Mononuclear cell (primary cell): ENCODE results near the gene PCGF2. TPM values are rescaled to one million over a fixed set of nuclear protein-coding genes. Genes with fewer than 3 reads are reported as not detected.

Experiments
- H3K27me3 ChIP-seq: 2 replicates; pipeline ENCODE4 v1.6.0; 2011; ENCODE audit warnings: low read length, control low read depth; ENCODE audit not compliant: insufficient read depth
- H3K4me1 ChIP-seq: 2 replicates; pipeline ENCODE4 v1.5.1; 2011; ENCODE audit warnings: mild to moderate bottlenecking, low read length, control low read depth; ENCODE audit not compliant: insufficient read depth
- H3K4me3 ChIP-seq: 2 replicates; pipeline ENCODE4 v1.5.1; 2011; ENCODE audit warnings: mild to moderate bottlenecking, low read length, moderate library complexity
- H3K9me3 ChIP-seq: 2 replicates; pipeline ENCODE4 v1.5.1; 2011; ENCODE audit warnings: low read depth, mild to moderate bottlenecking, control low read depth, low read length
- total RNA-seq: library from RNA; depleted of rRNA; stranded (reverse); fragments of >200 nt; gene quantifications from one replicate; pipeline ENCODE4 v1.2.3, GENCODE V29; 2012

PCGF2 gene
- total RNA-seq, 1 donor: not detected

- Histone ChIP-seq H3K4me3 (no peak overlapping the region), H3K27me3 (no peaks in the 10 kb centered on the region), H3K4me1 (peaks cover 12% of the 10 kb centered on the region), H3K9me3 (no peaks in the 10 kb centered on the region)
Measured at GRCh38 chr17:38693700-38694329, 54.3 kb downstream of the PCGF2 start.

DNA sequence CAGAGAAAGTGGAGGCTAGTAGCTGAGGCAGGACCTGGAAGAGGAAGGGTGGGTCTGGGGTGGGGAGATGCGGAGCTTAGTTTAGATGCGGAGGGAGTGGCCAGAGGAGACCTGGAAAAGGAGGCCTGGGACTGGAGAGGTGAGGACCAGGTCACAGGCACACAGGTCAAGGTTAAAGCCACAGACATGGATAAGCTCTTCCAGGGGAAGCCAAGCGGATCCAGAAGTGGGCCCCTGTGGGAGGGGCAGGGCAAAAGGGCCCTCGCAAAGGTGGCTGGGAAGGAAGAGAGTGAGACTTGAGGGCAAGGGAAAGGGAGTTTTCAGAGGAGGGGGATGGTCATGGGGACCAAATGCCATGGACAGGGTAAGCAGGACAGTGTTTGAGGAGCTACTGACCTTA lies 57.0 kb downstream of the PCGF2 start:
- Histone ChIP-seq H3K9me3 (no peaks in the 10 kb centered on the region), H3K4me1 (peaks cover 5% of the 10 kb centered on the region), H3K4me3 (no peak overlapping the region), H3K27me3 (no peaks in the 10 kb centered on the region)

GRCh38 chr17:38690386-38690785 lies 57.8 kb downstream of the PCGF2 start:
- no peak overlapping the region for H3K4me3 ChIP-seq
- peaks cover 4% of the 10 kb centered on the region for H3K4me1 ChIP-seq
- no peaks in the 10 kb centered on the region for H3K27me3 ChIP-seq
- no peaks in the 10 kb centered on the region for H3K9me3 ChIP-seq

DNA sequence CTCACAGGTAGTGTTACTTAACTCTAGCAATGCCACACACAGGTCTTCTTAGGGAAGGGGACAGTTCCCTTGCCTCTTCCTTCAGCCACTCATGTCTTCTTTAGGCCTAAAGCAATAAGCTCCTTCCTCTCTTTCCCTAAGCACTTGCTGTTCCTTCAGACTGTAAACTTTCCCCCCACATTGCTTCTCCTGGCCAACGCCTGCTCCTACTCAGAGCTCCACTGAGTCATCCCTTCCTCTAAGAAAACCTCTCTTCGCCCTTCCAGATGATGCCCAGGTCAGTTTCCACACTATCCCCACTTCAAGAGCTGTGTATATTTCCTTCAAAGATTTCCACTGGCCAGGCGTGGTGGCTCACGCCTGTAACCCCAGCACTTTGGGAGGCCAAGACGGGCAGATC lies 60.9 kb downstream of the PCGF2 start:
- H3K27me3 ChIP-seq: no peaks in the 10 kb centered on the region
- H3K4me3 ChIP-seq: no peak overlapping the region
- no peaks in the 10 kb centered on the region for H3K9me3 ChIP-seq
- peaks cover 6% of the 10 kb centered on the region for H3K4me1 ChIP-seq

GRCh38 chr17:38685491-38685890 lies 62.6 kb downstream of the PCGF2 start:
- H3K4me3 ChIP-seq: no peak overlapping the region
- H3K4me1 ChIP-seq: peaks cover 6% of the 10 kb centered on the region
- no peaks in the 10 kb centered on the region for H3K9me3 ChIP-seq
- no peaks in the 10 kb centered on the region for H3K27me3 ChIP-seq

Other genes with a start within 250 kb of the PCGF2 start
- gene SRCIN1, start 142.4 kb downstream of the PCGF2 start, total RNA-seq: not detected
- 0.63 TPM for gene EPOP, start 73.4 kb downstream of the PCGF2 start, total RNA-seq
- gene MLLT6, start 43.1 kb downstream of the PCGF2 start, total RNA-seq: 95.9 TPM
- 1.8 TPM for gene CISD3, start 18.0 kb downstream of the PCGF2 start, total RNA-seq
- gene PSMB3, start 4.4 kb upstream of the PCGF2 start, total RNA-seq: 95.5 TPM
- 17.8 TPM for gene PIP4K2B, start 51.2 kb upstream of the PCGF2 start, total RNA-seq
- 30.0 TPM for gene CWC25, start 77.0 kb upstream of the PCGF2 start, total RNA-seq
- gene RPL23, start 105.4 kb upstream of the PCGF2 start, total RNA-seq: 1,618 TPM
- 103 TPM for gene LASP1, start 121.7 kb upstream of the PCGF2 start, total RNA-seq
- gene FBXO47, start 219.1 kb upstream of the PCGF2 start, total RNA-seq: not detected